OCI-M2 (cell line): ENCODE results near the gene RFLNA.

Experiments
- DNase-seq: peaks from one replicate; lab custom pipeline; 2025; ENCODE audit not compliant: unreplicated experiment; lab: John Stamatoyannopoulos, UW

The RFLNA gene

DNA sequence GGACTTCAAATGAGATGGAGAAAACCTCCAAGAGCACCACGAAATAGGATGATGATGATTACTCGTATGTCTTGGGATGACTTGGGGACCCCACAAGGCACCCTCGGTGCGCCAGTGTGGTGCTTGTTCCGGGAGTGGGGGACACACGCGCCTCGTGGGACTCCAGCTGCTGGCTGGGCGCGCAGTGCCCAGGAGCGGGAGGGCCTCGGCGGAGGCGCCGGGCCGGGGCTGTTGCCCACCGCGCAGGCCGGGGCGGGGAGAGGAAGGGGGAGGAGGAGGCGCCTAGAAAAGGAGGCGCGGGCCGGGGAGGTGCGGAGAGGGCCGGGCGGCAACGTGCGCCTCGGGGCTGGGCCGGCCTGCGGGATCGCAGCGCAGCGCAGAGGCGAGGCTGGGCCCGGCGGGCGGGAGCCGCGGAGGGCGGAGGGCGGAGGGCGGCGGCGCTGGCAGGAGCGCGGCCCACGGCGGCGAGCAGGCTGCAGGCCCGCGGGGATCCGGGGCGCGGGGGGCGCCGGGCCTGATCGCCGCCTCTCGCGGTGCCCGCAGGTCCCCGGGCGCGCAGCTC is at the start of gene RFLNA:
Gene RFLNA, plus strand, starts transcription at position 314 of the 562 bp plus-strand sequence. CDS start 337 bp downstream, outside the sequence.
- no peak for DNase-seq

DNA sequence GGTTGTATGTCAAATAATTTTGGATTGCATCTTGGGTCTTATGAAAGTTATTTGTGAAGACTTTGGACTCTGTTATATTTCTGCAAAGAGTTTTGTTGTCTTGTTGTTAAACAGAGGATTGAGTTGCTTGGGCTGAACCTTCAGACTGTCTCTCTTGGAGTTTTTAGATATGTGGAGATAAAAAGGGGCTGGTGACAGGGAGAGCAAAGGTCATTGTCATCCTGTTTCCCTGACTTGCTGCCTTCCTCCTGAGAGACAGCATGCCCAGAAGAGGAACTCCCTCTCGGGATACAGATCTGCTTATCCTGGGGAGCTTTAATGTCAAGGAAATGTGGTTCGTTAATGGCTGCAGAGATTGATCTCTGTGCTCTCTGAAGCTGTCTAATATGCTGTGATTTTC is 47.6 kb upstream of the RFLNA start:
- DNase-seq: no peak

DNA sequence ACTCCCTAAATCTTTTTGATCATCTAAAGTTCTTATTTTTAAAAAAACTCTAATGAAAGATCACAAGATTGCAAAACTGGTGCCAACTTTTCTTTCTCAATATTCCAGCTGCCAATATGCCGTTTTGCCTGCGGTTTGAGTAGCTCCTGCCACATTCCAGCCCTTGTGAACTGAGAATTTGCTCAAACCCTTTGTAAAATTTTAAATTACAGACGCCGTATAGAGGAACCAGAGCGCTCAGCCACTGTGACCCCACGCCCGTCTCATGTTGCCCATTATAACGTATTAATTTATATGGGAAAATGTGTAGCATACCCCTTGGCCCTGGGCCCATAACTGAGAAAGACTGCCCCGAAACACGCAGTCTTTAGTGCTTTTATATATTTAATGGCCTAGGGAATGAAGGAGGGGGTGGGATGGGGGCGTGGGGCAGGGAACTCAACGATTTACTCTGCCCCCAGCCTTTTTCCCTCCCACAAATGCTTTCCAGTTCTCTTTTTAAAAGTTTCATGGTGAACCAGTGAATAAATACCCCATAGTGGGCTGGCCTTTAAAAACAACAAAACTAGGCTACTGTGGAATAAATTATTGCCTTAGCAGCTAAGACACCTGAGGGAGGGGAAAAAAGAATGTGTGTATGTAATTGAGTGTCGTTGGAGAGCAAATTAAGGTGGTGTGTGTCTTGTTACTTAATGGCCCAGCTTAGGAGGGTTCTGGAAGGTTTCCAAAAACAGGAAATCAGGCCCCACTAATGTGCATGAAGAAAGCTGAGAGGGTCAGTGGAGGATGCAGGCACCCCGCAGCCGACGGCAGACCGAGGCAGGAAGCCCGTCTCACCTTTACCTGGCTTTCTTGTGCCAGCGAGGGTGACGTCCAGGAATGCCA is 45.7 kb upstream of the RFLNA start:
- no peak for DNase-seq

GRCh38 chr12:124251186-124251585 is 43.7 kb upstream of the RFLNA start:
- no peak for DNase-seq

- DNase-seq: no peak
These were observed 41.9 kb upstream of the RFLNA start for GRCh38 chr12:124252964-124253363.

DNA sequence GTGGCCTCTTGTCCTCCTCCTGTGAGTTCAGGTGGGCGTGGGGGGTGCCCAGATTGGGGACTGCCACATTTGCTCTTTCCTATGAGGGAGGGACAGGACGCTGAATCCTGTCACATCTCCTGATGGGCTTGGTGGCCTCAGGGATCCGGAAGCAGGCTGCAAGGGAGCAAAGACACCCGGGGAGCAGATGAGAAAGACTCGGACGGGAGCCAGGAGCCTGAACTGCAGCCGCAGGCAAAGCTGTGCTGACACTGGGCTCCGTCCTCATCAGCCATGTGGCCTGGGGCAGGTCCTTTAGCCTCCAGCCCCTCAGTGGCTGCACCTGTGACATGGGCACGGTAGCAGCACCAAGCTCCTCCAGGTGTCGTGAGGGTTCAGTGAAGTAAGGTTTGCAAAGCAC is 40.8 kb upstream of the RFLNA start:
- DNase-seq: no peak

GRCh38 chr12:124259154-124260066 is 35.5 kb upstream of the RFLNA start:
- DNase-seq: peak; percentile 15

- no peak for DNase-seq
These were observed 33.0 kb upstream of the RFLNA start for GRCh38 chr12:124261885-124262284.

- no peak for DNase-seq
These were observed 30.7 kb upstream of the RFLNA start for GRCh38 chr12:124264089-124264795.

GRCh38 chr12:124264879-124265278 is 30.0 kb upstream of the RFLNA start:
- no peak for DNase-seq

DNA sequence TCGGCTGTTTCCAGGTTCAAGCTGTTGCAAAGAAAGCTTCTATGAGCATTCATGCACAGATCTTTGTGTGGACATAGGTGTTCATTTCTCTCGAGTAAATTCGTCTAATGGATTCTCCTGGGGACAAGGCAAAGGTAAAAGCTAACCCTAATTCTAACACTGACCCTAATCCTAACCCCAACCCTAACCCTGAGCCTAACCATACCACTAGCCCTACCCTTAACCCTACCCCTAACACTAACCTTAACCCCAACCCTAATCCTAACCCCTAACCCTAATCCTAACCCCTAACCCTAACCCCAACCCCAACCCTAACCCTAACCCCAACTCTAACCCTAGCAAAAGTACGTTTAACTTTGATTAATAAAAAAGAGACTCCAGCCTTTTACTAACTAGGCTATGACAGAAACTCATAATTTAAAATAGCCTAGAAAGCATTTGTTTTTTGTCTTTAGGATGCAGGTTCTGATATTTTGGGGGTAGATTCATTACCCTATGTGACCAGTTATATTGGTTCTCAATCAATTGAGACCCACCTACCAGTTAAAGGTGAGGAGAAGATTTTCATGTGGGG is 27.6 kb upstream of the RFLNA start:
- DNase-seq: no peak

- DNase-seq: no peak
These were observed 24.2 kb upstream of the RFLNA start for GRCh38 chr12:124270671-124271070.

- peak; percentile 1 for DNase-seq
These were observed 21.3 kb upstream of the RFLNA start for GRCh38 chr12:124273630-124274029.

DNA sequence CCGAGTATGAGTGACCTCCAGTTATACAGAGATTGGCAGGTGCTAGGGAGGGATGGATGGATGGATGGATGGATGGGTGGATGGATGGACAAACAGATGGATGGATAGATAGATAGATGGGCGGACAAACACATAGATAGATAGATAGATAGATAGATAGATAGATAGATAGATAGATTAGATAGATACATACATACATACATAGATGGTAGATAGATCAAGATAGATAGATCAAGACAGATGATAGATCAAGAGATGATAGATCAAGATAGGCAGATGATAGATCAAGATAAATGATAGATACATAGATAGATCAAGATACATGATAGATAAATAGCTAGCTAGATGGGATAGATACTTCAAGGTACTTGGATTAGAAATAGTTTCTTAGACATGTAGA is 18.6 kb upstream of the RFLNA start:
- no peak for DNase-seq

- no peak for DNase-seq
These were observed 17.3 kb upstream of the RFLNA start for GRCh38 chr12:124277394-124278241.

DNA sequence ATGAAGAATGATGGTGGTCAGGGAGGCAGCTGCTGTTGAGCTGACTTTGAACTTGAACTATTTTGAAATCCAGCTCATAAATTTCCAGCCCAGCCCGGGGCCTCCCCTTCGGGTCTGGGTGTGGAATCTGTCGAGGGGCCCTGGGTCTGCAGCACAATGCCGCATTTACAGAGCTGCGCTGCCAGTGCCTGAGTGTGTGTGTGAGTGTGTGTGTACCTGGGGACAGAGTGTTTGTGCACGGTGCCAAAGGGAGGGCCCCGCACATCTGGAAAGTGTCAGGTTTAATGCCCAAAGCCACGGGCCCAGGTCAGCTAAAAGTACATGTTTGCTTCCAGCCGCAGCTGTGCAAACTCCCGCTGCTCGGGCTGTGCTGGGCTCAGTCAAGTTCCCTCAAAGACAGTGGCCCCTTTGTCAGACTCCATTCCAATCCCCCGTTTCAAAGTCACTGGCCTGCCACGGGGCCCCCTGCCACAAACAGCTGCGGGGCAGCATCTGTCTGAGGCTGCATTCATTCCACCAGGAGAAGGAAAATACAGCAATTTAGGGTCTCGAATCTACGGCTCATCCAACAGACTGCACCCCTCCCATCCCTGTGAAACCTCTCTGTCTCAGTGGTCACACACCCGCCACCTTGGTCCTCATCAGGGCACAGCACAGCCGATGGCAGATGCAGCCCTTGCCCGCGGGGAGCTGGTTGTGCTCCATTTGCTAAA is 16.3 kb upstream of the RFLNA start:
- DNase-seq: no peak

DNA sequence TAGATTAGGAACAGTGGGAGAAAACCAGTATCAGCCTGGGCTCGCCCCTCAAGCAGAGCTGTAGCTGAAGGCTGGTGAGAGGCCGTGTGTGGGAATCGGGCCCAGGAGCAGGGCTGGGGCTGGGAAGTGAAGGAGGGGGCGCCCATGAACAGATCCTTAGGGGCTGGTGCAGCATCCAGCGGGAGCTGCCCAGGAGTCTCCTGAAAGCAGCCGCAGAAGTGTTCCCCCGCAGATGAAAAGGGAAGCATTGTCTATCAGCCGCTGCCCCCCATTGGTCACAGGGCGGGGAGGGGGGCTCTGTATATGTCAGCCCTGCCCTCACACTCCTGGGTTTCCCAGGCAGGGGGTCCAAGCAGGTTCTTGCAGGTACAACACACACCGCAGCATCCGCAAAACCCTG is 15.6 kb upstream of the RFLNA start:
- DNase-seq: no peak

DNA sequence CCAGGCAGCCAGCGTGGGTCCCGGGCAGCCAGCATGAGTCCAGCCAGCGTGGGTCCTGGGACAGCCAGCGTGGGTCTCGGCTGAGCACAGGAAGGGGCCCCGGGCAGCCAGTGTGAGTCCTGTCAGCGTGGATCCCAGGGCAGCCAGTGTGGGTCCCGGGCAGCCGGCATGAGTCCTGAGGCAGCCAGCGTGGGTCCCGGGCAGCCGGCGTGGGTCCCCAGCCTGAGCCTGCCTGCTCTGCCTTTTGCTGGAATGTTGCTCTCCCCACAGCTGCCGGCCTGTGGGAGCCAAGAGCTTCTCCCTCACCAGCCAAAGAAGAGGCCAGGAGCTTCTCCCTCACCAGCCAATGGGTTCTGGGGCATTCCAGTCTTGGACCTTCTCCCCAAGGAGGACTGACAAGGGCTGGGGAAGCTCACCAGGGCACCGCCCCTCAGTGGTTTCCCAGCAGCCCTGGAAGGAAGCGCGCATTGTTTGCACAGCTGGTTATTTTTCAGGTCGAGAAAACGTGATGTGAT is 15.0 kb upstream of the RFLNA start:
- no peak for DNase-seq

DNA sequence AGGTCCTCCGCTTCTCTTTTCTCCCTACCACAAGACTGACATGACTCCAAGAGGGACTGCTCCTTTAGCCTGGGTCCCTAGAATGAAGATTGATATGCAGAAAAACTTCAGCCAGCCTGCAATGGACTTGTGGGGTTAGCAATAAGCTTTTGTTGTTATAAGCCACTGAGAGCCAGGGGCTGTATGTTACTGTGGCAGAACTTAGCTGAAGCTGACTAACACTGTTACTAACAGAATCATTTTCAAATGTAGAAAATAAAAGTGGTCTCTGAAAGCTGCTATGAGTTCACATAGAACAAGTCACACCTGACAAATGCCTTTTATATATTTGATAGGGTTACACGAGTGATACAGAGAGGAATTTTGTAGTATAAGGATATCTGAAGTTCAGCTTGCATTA is 13.6 kb upstream of the RFLNA start:
- no peak for DNase-seq
